Measurements from ENCODE around the gene CPEB4. TPM values are rescaled to one million over a fixed set of nuclear protein-coding genes. Genes with fewer than 3 reads are reported as not detected.
A peak's percentile ranks its signal among the peaks of the same experiment; 100 is the strongest.

CPEB4 gene
- total RNA-seq, 1 experiment from 2014 or later, result 27.7 TPM

GRCh38 chr5:173920024-173920753 is 32.0 kb downstream of the CPEB4 start:
- Histone ChIP-seq H3K9me3 (ENCODE audit: control insufficient read depth, insufficient read depth, low read depth, low read length) (no peaks in the 10 kb centered on the region), H3K4me3 (ENCODE audit: low read depth in 2 of 2, low read length in 2 of 2) (no peak overlapping the region), H3K36me3 (ENCODE audit: control insufficient read depth, insufficient read depth, low read length) (no peaks in the 10 kb centered on the region), H3K27me3 (ENCODE audit: control insufficient read depth, insufficient read depth, low read length) (no peaks in the 10 kb centered on the region), H3K4me1 (ENCODE audit: control insufficient read depth, insufficient read depth, low read length) (peaks cover 14% of the 10 kb centered on the region; the same call in 1 of the 2 replicates), H3K27ac (ENCODE audit: low read length) (peak overlapping the region; percentile 31)
- ATAC-seq, result no peak
- BruUV-seq (replicated peaks), result no TSS peak
- in situ Hi-C loops (cut with HindIII; ENCODE audit: low pct_unique_long_range_greater_than_20kb, low sequenced_read_pairs), result no loop called here
- TF ChIP-seq SIN3A (IDR thresholded peaks at IDR 0.05; ENCODE audit: borderline replicate concordance, insufficient read depth, low read depth, low read length) (no peak), POLR2AphosphoS5 (IDR thresholded peaks at IDR 0.05; ENCODE audit: low read depth, low read length) (no peak), REST (IDR thresholded peaks at IDR 0.05; ENCODE audit: insufficient read depth in 1 of 2, low read depth in 2 of 2, low read length in 1 of 2) (no peak), CTCF (IDR thresholded peaks at IDR 0.05) (no peak), TCF7L2 (IDR thresholded peaks at IDR 0.05; ENCODE audit: low read depth, low read length) (no peak)
- POLR2A ChIA-PET, result no interaction called here
- no peak for DNase-seq (ENCODE audit: low read depth, low spot score)
- CTCF ChIA-PET, result no interaction called here
- intact Hi-C loops (cut with micrococcal nuclease; ENCODE audit: unreplicated experiment), result no loop called here

GRCh38 chr5:173920866-173921555 is 32.9 kb downstream of the CPEB4 start:
- no TSS peak for BruUV-seq (replicated peaks)
- H3K36me3 ChIP-seq (ENCODE audit: control insufficient read depth, insufficient read depth, low read length), result no peaks in the 10 kb centered on the region
- H3K4me3 ChIP-seq (ENCODE audit: low read depth in 2 of 2, low read length in 2 of 2), result no peak overlapping the region
- no peak for DNase-seq (ENCODE audit: low read depth, low spot score)
- no peaks in the 10 kb centered on the region for H3K9me3 ChIP-seq (ENCODE audit: control insufficient read depth, insufficient read depth, low read depth, low read length)
- ChIA-PET POLR2A (no interaction called here), CTCF (no interaction called here)
- no peak overlapping the region; the same call in 1 of the 2 replicates for H3K27ac ChIP-seq (ENCODE audit: low read length)
- H3K4me1 ChIP-seq (ENCODE audit: control insufficient read depth, insufficient read depth, low read length), result peaks cover 14% of the 10 kb centered on the region; the same call in 1 of the 2 replicates
- in situ Hi-C loops (cut with HindIII; ENCODE audit: low pct_unique_long_range_greater_than_20kb, low sequenced_read_pairs), result no loop called here
- TF ChIP-seq POLR2AphosphoS5 (IDR thresholded peaks at IDR 0.05; ENCODE audit: low read depth, low read length) (no peak), TCF7L2 (IDR thresholded peaks at IDR 0.05; ENCODE audit: low read depth, low read length) (no peak), REST (IDR thresholded peaks at IDR 0.05; ENCODE audit: insufficient read depth in 1 of 2, low read depth in 2 of 2, low read length in 1 of 2) (no peak), CTCF (IDR thresholded peaks at IDR 0.05) (no peak), SIN3A (IDR thresholded peaks at IDR 0.05; ENCODE audit: borderline replicate concordance, insufficient read depth, low read depth, low read length) (no peak)
- intact Hi-C loops (cut with micrococcal nuclease; ENCODE audit: unreplicated experiment), result no loop called here
- no peaks in the 10 kb centered on the region for H3K27me3 ChIP-seq (ENCODE audit: control insufficient read depth, insufficient read depth, low read length)
- ATAC-seq, result no peak

Measured in Panc1 (cell line).